ENCODE results near the gene GRIK5. TPM values are rescaled to one million over a fixed set of nuclear protein-coding genes. Genes with fewer than 3 reads are reported as not detected.

The GRIK5 gene
- total and polyA plus RNA-seq, 2 experiments from 2014 or later, result 0.50 to 0.60 TPM

GRCh38 chr19:41974652-41975051, 95.4 kb downstream of the GRIK5 start:
- no peaks in the 10 kb centered on the region for H3K4me1 ChIP-seq (ENCODE audit: insufficient read depth)
- no peak overlapping the region for H3K27ac ChIP-seq
- H3K4me2 ChIP-seq, result no peak overlapping the region
- 81% methylated on average over 8 of the region's 8 CpGs for WGBS (ENCODE audit: low lambda C conversion rate, missing lambda C conversion rate)
- no peaks in the 10 kb centered on the region for H4K20me1 ChIP-seq (ENCODE audit: insufficient read depth, poor library complexity, severe bottlenecking)
- H3K79me2 ChIP-seq, result no peaks in the 10 kb centered on the region
- TF ChIP-seq EZH2 (IDR thresholded peaks at IDR 0.05; ENCODE audit: borderline replicate concordance), result no peak
- TF ChIP-seq CTCF (IDR thresholded peaks at IDR 0.05; ENCODE audit: poor library complexity), result no peak
- TF ChIP-seq EZH2phosphoT487 (IDR thresholded peaks at IDR 0.05; ENCODE audit: low read depth, severe bottlenecking, unreplicated experiment), result no peak
- H3K4me3 ChIP-seq, result no peak overlapping the region
- no peaks in the 10 kb centered on the region for H3K36me3 ChIP-seq (replicated peaks; ENCODE audit: insufficient read depth, low read depth)
- H3K27me3 ChIP-seq, result no peaks in the 10 kb centered on the region
- H3K9me3 ChIP-seq (ENCODE audit: low read depth), result no peaks in the 10 kb centered on the region
- no peaks in the 10 kb centered on the region for H3K9me2 ChIP-seq (replicated peaks; ENCODE audit: insufficient read depth)
- H2AFZ ChIP-seq, result no peak overlapping the region
- no peak for DNase-seq (ENCODE audit: low spot score)

GRCh38 chr19:41971363-41971762, 98.6 kb downstream of the GRIK5 start:
- WGBS (ENCODE audit: low lambda C conversion rate, missing lambda C conversion rate), result 82% methylated on average over 11 of the region's 11 CpGs
- TF ChIP-seq CTCF (IDR thresholded peaks at IDR 0.05; ENCODE audit: poor library complexity) (no peak), EZH2phosphoT487 (IDR thresholded peaks at IDR 0.05; ENCODE audit: low read depth, severe bottlenecking, unreplicated experiment) (no peak), EZH2 (IDR thresholded peaks at IDR 0.05; ENCODE audit: borderline replicate concordance) (no peak)
- Histone ChIP-seq H4K20me1 (ENCODE audit: insufficient read depth, poor library complexity, severe bottlenecking) (no peaks in the 10 kb centered on the region), H3K27me3 (no peaks in the 10 kb centered on the region), H3K79me2 (no peaks in the 10 kb centered on the region), H3K4me3 (no peak overlapping the region), H3K36me3 (replicated peaks; ENCODE audit: insufficient read depth, low read depth) (no peaks in the 10 kb centered on the region), H2AFZ (no peak overlapping the region), H3K9me3 (ENCODE audit: low read depth) (no peaks in the 10 kb centered on the region), H3K4me1 (ENCODE audit: insufficient read depth) (no peaks in the 10 kb centered on the region), H3K4me2 (no peak overlapping the region), H3K9me2 (replicated peaks; ENCODE audit: insufficient read depth) (no peaks in the 10 kb centered on the region), H3K27ac (no peak overlapping the region)
- no peak for DNase-seq (ENCODE audit: low spot score)

- no peak for DNase-seq (ENCODE audit: low spot score)
- Histone ChIP-seq H3K9me2 (replicated peaks; ENCODE audit: insufficient read depth) (no peaks in the 10 kb centered on the region), H3K4me3 (no peak overlapping the region), H3K4me2 (no peak overlapping the region), H3K27ac (no peak overlapping the region), H3K27me3 (no peaks in the 10 kb centered on the region), H4K20me1 (ENCODE audit: insufficient read depth, poor library complexity, severe bottlenecking) (no peaks in the 10 kb centered on the region), H3K4me1 (ENCODE audit: insufficient read depth) (no peaks in the 10 kb centered on the region), H3K36me3 (replicated peaks; ENCODE audit: insufficient read depth, low read depth) (no peaks in the 10 kb centered on the region), H2AFZ (no peak overlapping the region), H3K9me3 (ENCODE audit: low read depth) (no peaks in the 10 kb centered on the region), H3K79me2 (no peaks in the 10 kb centered on the region)
- TF ChIP-seq CTCF (IDR thresholded peaks at IDR 0.05; ENCODE audit: poor library complexity) (no peak), EZH2phosphoT487 (IDR thresholded peaks at IDR 0.05; ENCODE audit: low read depth, severe bottlenecking, unreplicated experiment) (no peak), EZH2 (IDR thresholded peaks at IDR 0.05; ENCODE audit: borderline replicate concordance) (no peak)
- 94% methylated on average over 19 of the region's 19 CpGs for WGBS (ENCODE audit: low lambda C conversion rate, missing lambda C conversion rate)
These were observed 100.1 kb downstream of the GRIK5 start for GRCh38 chr19:41969772-41970458.
